HepG2 (cell line): Measurements from ENCODE around the gene ANAPC1. TPM values are rescaled to one million over a fixed set of nuclear protein-coding genes. Genes with fewer than 3 reads are reported as not detected.

Experiments
- ARNT ChIP-seq: fragments of 450-650 bp; IDR thresholded peaks from 2 replicates; pipeline ENCODE4 v1.6.1; 2017
- CSRNP1 ChIP-seq: sonication (generic); formaldehyde crosslinking; IDR thresholded peaks from 2 replicates; pipeline ENCODE4 v1.8.1; 2023; ENCODE audit warnings: mild to moderate bottlenecking, missing genetic modification reagents
- FOXO4 ChIP-seq: sonication (generic); formaldehyde crosslinking; conservative IDR thresholded peaks from 2 replicates; pipeline ENCODE4 v1.8.1; 2023; ENCODE audit warnings: missing genetic modification reagents
- HNF1B ChIP-seq: sonication (generic); formaldehyde crosslinking; IDR thresholded peaks from 2 replicates; pipeline ENCODE4 v1.5.1; 2020; ENCODE audit warnings: mild to moderate bottlenecking, moderate library complexity, missing genetic modification reagents
- IRF9 ChIP-seq: sonication (generic); formaldehyde crosslinking; IDR thresholded peaks from 2 replicates; pipeline ENCODE4 v1.8.0; 2022; ENCODE audit warnings: missing genetic modification reagents, mild to moderate bottlenecking, borderline replicate concordance
- KAT8 ChIP-seq: IDR thresholded peaks from 2 replicates; pipeline ENCODE4 v1.6.1; 2016; ENCODE audit warnings: missing genetic modification reagents, missing compliant biosample characterization
- MAFK ChIP-seq, 2 experiments: IDR thresholded peaks in 1 of 2; conservative IDR thresholded peaks in 1 of 2; 2 replicates each; pipeline ENCODE4 v1.6.1; 2011; ENCODE audit warnings: improper control_type of control experiment in 2 of 2, low read length in 2 of 2
- NCOA1 ChIP-seq: sonication (generic); formaldehyde crosslinking; IDR thresholded peaks from 2 replicates; pipeline ENCODE4 v1.9.0; 2021; ENCODE audit warnings: missing genetic modification reagents
- RARA ChIP-seq: IDR thresholded peaks from 2 replicates; pipeline ENCODE4 v1.6.1; 2016; ENCODE audit warnings: missing genetic modification reagents, missing compliant biosample characterization
- SMC3 ChIP-seq: IDR thresholded peaks from 2 replicates; pipeline ENCODE4 v1.6.1; 2011; ENCODE audit warnings: low read length, improper control_type of control experiment
- ZFY ChIP-seq: sonication (generic); formaldehyde crosslinking; IDR thresholded peaks from 2 replicates; pipeline ENCODE4 v1.4.0; 2020; ENCODE audit warnings: missing genetic modification reagents
- ZHX2 ChIP-seq, 2 experiments: sonication (generic) in 1 of 2; formaldehyde crosslinking in 1 of 2; IDR thresholded peaks; 2 replicates each; pipeline versions ENCODE4 v1.6.1 to v1.9.0; 2014 to 2022; ENCODE audit warnings: antibody characterized with exemption in 1 of 2, borderline replicate concordance in 1 of 2, inconsistent platforms in 1 of 2, low read depth in 1 of 2, missing genetic modification reagents in 1 of 2
- ZNF17 ChIP-seq: sonication (generic); formaldehyde crosslinking; IDR thresholded peaks from 2 replicates; pipeline ENCODE4 v1.5.0; 2020; ENCODE audit warnings: mild to moderate bottlenecking, missing genetic modification reagents
- ZNF414 ChIP-seq: sonication (generic); formaldehyde crosslinking; IDR thresholded peaks from 2 replicates; pipeline ENCODE4 v1.5.0; 2020; ENCODE audit warnings: missing genetic modification reagents
- ZNF674 ChIP-seq: sonication (generic); formaldehyde crosslinking; IDR thresholded peaks from 2 replicates; pipeline ENCODE4 v1.5.0; 2020; ENCODE audit warnings: low read depth, mild to moderate bottlenecking, missing genetic modification reagents
- polyA plus RNA-seq, 8 experiments: library from polyadenylated mRNA; depleted of rRNA in 3 of 8; stranded (reverse) in 7 of 8; unstranded in 1 of 8; fragments of >200 nt; fragmentation: Illumina TruSeq in 4 of 8; extraction: Trizol in 4 of 8; gene quantifications; 2 replicates each; pipeline versions ENCODE4 v1.2.1 to v1.2.3, GENCODE V29; 2011 to 2016; ENCODE audit warnings: low read depth in 4 of 8, missing spikeins in 1 of 8, mixed read lengths in 1 of 8; ENCODE audit not compliant: insufficient read depth in 1 of 8
- total RNA-seq, 5 experiments: library from RNA; depleted of rRNA; stranded (reverse); fragments of >200 nt; fragmentation: Illumina TruSeq; extraction: Trizol; gene quantifications; 2 replicates each; pipeline ENCODE4 v1.2.3, GENCODE V29; 2016; ENCODE audit warnings: low read depth in 1 of 5

Gene ANAPC1
- total and polyA plus RNA-seq, 2 of the 13 experiments (the other 11 are each of a cell fraction or from before 2014, with no cell fraction given), result 50.0 to 89.7 TPM

GRCh38 chr2:111898703-111899514, 14.9 kb upstream of the ANAPC1 start (continued):
- TF ChIP-seq ZHX2 (IDR thresholded peaks at IDR 0.05; ENCODE audit: low read depth) (no peak), ZHX2 (CRISPR knock-in tag; IDR thresholded peaks at IDR 0.05; ENCODE audit: borderline replicate concordance) (peak; percentile 19; the same call in 1 of the 2 replicates), SMC3 (no peak), IRF9 (CRISPR knock-in tag) (peak; percentile 87; the same call in 1 of the 2 replicates), ZFY (peak; percentile 1; the same call in 1 of the 2 replicates), CSRNP1 (CRISPR knock-in tag) (0 out of 2 replicates have a peak, but pooled peaks have one; percentile 66), ARNT (no peak), ZNF674 (no peak), RARA (CRISPR knock-in tag) (no peak), HNF1B (CRISPR knock-in tag) (peak; percentile 55), ZNF17 (CRISPR knock-in tag) (0 out of 2 replicates have a peak, but pooled peaks have one; percentile 36), MAFK (conservative IDR thresholded peaks at IDR 0.05 in 1 of 2, IDR thresholded peaks at IDR 0.05 in 1 of 2; ENCODE audit: low read length in 2 of 2) (no peak), NCOA1 (CRISPR knock-in tag) (peak; percentile 95), FOXO4 (CRISPR knock-in tag) (0 out of 2 replicates have a peak, but pooled peaks have one; percentile 42), KAT8 (CRISPR knock-in tag) (no peak; the same call in 1 of the 2 replicates), ZNF414 (CRISPR knock-in tag) (peak; percentile 40; the same call in 1 of the 2 replicates)
